PC-3 (cell line): ENCODE results near the gene CENPF. TPM values are rescaled to one million over a fixed set of nuclear protein-coding genes. Genes with fewer than 3 reads are reported as not detected.
"Not testable (repeated sequence)": the region's sequence is repeated elsewhere in the genome, so short reads cannot be mapped to it uniquely, and the experiment has no call there.

Source experiments
- ATAC-seq: fragments of 200-7000 bp; cut with Tn5 transposase; 2 replicates; pipeline ENCODE4 v1.9.1; 2020; ENCODE audit warnings: mild to moderate bottlenecking, moderate library complexity
- BruUV-seq: library from RNA; stranded (reverse); fragments of 400-500 nt; replicated peaks from 2 replicates; lab custom pipeline; 2021; lab: Mats Ljungman, UMichigan
- CTCF ChIA-PET: fragments of 300-600 bp; sonication (Branson Sonifier 250); formaldehyde crosslinking; loops from one replicate; lab custom pipeline; 2022; ENCODE audit warnings: antibody characterized with exemption; lab: Charles Lee
- POLR2A ChIA-PET: fragments of 300-600 bp; sonication (Branson Sonifier 250); formaldehyde crosslinking; loops from one replicate; lab custom pipeline; 2022; ENCODE audit warnings: antibody characterized with exemption; ENCODE audit not compliant: unreplicated experiment; lab: Charles Lee
- DNase-seq: peaks from one replicate; pipeline ENCODE4 v3.0.0-alpha.2; 2015
- H2AFZ ChIP-seq: fragments of 300-600 bp; sonication (generic); 2 replicates; pipeline ENCODE4 v1.6.0; 2016; ENCODE audit warnings: antibody characterized with exemption, low read length
- H3F3A ChIP-seq: fragments of 300-600 bp; sonication (generic); one replicate; pipeline ENCODE4 v1.6.0; 2017; ENCODE audit warnings: antibody characterized with exemption, low read length, control low read depth, mild to moderate bottlenecking; ENCODE audit not compliant: unreplicated experiment
- H3K27ac ChIP-seq: fragments of 300-600 bp; sonication (generic); 2 replicates; pipeline ENCODE4 v1.5.1; 2016; ENCODE audit warnings: mild to moderate bottlenecking, low read length
- H3K27me3 ChIP-seq: fragments of 300-600 bp; sonication (generic); 2 replicates; pipeline ENCODE4 v1.6.1; 2016; ENCODE audit warnings: low read length, mixed read lengths
- H3K36me3 ChIP-seq: fragments of 300-600 bp; sonication (generic); 2 replicates; pipeline ENCODE4 v1.6.1; 2016; ENCODE audit warnings: low read depth, mixed run types, low read length, mixed read lengths
- H3K4me1 ChIP-seq: fragments of 300-600 bp; sonication (generic); 2 replicates; pipeline ENCODE4 v1.5.1; 2016; ENCODE audit warnings: low read length; ENCODE audit not compliant: insufficient read depth
- H3K4me2 ChIP-seq: fragments of 300-600 bp; sonication (generic); 2 replicates; pipeline ENCODE4 v1.6.0; 2016; ENCODE audit warnings: low read length
- H3K4me3 ChIP-seq: fragments of 300-600 bp; sonication (generic); 2 replicates; pipeline ENCODE4 v1.5.1; 2016; ENCODE audit warnings: mild to moderate bottlenecking, low read length, mixed read lengths
- H3K79me2 ChIP-seq: fragments of 300-600 bp; sonication (generic); 2 replicates; pipeline ENCODE4 v1.6.1; 2017; ENCODE audit warnings: low read length, mixed read lengths
- H3K9ac ChIP-seq: fragments of 300-600 bp; sonication (generic); 2 replicates; pipeline ENCODE4 v1.6.0; 2016; ENCODE audit warnings: mild to moderate bottlenecking, low read length
- H3K9me2 ChIP-seq: fragments of 300-600 bp; sonication (generic); replicated peaks from 2 replicates; pipeline ENCODE4 v1.6.1; 2016; ENCODE audit warnings: mixed run types, low read length, mixed read lengths
- H3K9me3 ChIP-seq: fragments of 300-600 bp; sonication (generic); 2 replicates; pipeline ENCODE4 v1.6.1; 2016; ENCODE audit warnings: low read length, mixed read lengths
- H4K20me1 ChIP-seq: fragments of 300-600 bp; sonication (generic); 2 replicates; pipeline ENCODE4 v1.6.1; 2016; ENCODE audit warnings: low read length, mixed read lengths
- EZH2 ChIP-seq: fragments of 300-600 bp; sonication (generic); IDR thresholded peaks from one replicate; pipeline ENCODE4 v1.6.1; 2017; ENCODE audit warnings: antibody characterized with exemption, mild to moderate bottlenecking, low read length; ENCODE audit not compliant: unreplicated experiment
- EZH2phosphoT487 ChIP-seq: fragments of 300-600 bp; sonication (generic); IDR thresholded peaks from 2 replicates; pipeline ENCODE4 v1.6.1; 2018; ENCODE audit warnings: mild to moderate bottlenecking, antibody characterized with exemption, low read length, borderline replicate concordance
- intact Hi-C: fragments of 100-400 bp; cut with micrococcal nuclease; formaldehyde crosslinking; loops from 2 replicates; pipeline ENCODE4 v1.9.0; 2023
- total RNA-seq: library from RNA; depleted of rRNA; stranded (reverse); fragments of >200 nt; gene quantifications from 2 replicates; pipeline ENCODE4 v1.2.3, GENCODE V29; 2014
- TF ChIP-seq, protein P1 (sequence below): fragments of 300-600 bp; sonication (generic); conservative IDR thresholded peaks from 2 replicates; pipeline ENCODE4 v1.5.1; 2017; ENCODE audit warnings: antibody characterized with exemption, low read depth, mild to moderate bottlenecking, low read length

CENPF gene
- total RNA-seq, 1 experiment from 2014 or later: 92.6 TPM

DNA sequence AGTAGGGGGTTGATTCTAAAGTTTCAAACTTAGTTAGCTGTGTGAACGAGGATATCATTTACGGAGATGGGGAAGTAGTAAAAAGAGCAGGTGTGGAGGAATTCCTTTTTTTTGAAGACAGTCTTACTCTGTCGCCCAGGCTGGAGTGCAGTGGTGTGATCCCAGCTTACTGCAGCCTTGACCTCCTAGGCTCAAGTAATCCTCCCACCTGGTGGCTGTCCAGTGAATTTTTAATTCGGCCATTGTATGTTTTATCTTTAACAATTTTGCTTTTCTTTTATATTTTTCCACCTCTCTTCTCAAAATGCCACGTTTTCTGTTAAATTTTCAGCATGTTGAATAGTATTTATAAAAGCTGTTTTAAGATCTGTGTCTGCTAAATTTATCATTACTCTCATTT, 12.3 kb upstream of the CENPF start:
- no peaks in the 10 kb centered on the region for H3K9me3 ChIP-seq
- no peak overlapping the region for H3K4me3 ChIP-seq
- no peak overlapping the region for H3K27ac ChIP-seq
- TF ChIP-seq, protein P1, sequence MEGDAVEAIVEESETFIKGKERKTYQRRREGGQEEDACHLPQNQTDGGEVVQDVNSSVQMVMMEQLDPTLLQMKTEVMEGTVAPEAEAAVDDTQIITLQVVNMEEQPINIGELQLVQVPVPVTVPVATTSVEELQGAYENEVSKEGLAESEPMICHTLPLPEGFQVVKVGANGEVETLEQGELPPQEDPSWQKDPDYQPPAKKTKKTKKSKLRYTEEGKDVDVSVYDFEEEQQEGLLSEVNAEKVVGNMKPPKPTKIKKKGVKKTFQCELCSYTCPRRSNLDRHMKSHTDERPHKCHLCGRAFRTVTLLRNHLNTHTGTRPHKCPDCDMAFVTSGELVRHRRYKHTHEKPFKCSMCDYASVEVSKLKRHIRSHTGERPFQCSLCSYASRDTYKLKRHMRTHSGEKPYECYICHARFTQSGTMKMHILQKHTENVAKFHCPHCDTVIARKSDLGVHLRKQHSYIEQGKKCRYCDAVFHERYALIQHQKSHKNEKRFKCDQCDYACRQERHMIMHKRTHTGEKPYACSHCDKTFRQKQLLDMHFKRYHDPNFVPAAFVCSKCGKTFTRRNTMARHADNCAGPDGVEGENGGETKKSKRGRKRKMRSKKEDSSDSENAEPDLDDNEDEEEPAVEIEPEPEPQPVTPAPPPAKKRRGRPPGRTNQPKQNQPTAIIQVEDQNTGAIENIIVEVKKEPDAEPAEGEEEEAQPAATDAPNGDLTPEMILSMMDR: peak; percentile 61
- TF ChIP-seq EZH2: no peak
- no peak overlapping the region for H3K4me2 ChIP-seq
- ChIA-PET CTCF (interaction anchor here (0.7 kb wide), 1 partner anchor 376 kb away, joined by 4 read pairs; no protein-coding TSS in a partner anchor), POLR2A (no interaction called here)
- H3K79me2 ChIP-seq: no peaks in the 10 kb centered on the region
- H3K27me3 ChIP-seq: no peaks in the 10 kb centered on the region
- no peaks in the 10 kb centered on the region for H3K36me3 ChIP-seq
- no peaks in the 10 kb centered on the region for H3K9me2 ChIP-seq
- H4K20me1 ChIP-seq: no peaks in the 10 kb centered on the region
- no TSS peak for BruUV-seq
- H3F3A ChIP-seq: no peaks in the 10 kb centered on the region
- DNase-seq (peak; percentile 46), ATAC-seq (peak; percentile 68)
- intact Hi-C loops: loop anchor here (1.0 to 2.0 kb wide), 3 partner anchors 202 to 376 kb away; no protein-coding TSS in a partner anchor
- H2AFZ ChIP-seq: no peak overlapping the region
- no peak overlapping the region for H3K9ac ChIP-seq
- no peaks in the 10 kb centered on the region for H3K4me1 ChIP-seq

DNA sequence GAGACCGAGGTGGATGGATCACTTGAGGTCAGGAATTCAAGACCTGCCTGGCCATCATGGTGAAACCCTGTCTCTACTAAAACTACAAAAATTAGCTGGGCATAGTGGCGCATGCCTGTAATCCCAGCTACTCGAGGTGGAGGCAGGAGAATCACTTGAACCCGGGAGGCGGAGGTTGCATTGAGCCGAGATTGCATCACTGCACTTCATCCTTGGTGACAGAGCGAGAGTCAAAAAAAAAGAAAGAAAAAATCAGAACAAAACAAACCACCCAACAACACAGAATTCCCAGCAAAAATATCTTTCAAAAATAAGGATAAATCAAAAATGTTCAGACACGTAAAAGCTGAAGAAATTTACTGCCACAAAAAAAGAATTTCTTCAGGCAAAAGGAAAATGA, 11.1 kb upstream of the CENPF start:
- intact Hi-C loops: loop anchor here (2.0 kb wide), 1 partner anchor 377 kb away; no protein-coding TSS in a partner anchor
- BruUV-seq, H3K4me3 ChIP-seq, H2AFZ ChIP-seq, H3K9ac ChIP-seq, H3K9me3 ChIP-seq, H3F3A ChIP-seq, DNase-seq, H3K27me3 ChIP-seq, ATAC-seq, H3K9me2 ChIP-seq, H3K36me3 ChIP-seq, H3K4me2 ChIP-seq, H3K4me1 ChIP-seq, POLR2A ChIA-PET, H3K27ac ChIP-seq, H4K20me1 ChIP-seq, H3K79me2 ChIP-seq: not testable (repeated sequence)
- CTCF ChIA-PET: interaction anchor here (0.7 to 2.0 kb wide), 2 partner anchors 203 to 260 kb away, joined by 4 to 5 read pairs; no protein-coding TSS in a partner anchor

DNA sequence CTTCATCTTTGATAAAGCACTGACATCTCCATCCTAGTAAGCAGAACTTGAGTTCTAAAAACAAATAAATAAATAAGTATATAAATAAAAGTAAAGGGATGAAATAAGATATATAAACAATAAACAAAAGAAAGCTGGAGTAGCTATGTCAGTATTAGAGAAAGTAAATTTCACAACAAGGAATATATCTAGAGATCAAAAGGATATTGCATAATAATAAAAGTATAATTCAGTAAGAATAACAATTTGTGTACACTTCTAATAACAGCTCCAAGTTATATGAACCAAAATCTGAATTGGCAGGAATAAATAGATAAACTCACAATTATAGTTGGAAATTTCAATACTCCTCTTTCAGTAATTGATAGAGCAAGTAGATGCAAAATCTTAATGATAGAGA, 9.8 kb upstream of the CENPF start:
- intact Hi-C loops: no loop called here
- TF ChIP-seq EZH2phosphoT487: no peak
- TF ChIP-seq, protein P1: no peak
- TF ChIP-seq EZH2: no peak
- Histone ChIP-seq H3K79me2 (no peaks in the 10 kb centered on the region), H3F3A (no peaks in the 10 kb centered on the region), H3K4me2 (no peak overlapping the region), H3K9ac (no peak overlapping the region), H3K27me3 (no peaks in the 10 kb centered on the region), H3K36me3 (no peaks in the 10 kb centered on the region), H4K20me1 (no peaks in the 10 kb centered on the region), H3K9me3 (no peaks in the 10 kb centered on the region), H2AFZ (no peak overlapping the region), H3K4me3 (no peak overlapping the region), H3K9me2 (no peaks in the 10 kb centered on the region), H3K27ac (no peak overlapping the region), H3K4me1 (no peaks in the 10 kb centered on the region)
- BruUV-seq: no TSS peak
- POLR2A ChIA-PET: no interaction called here
- no peak for ATAC-seq
- no peak for DNase-seq
- CTCF ChIA-PET: no interaction called here
